ENCODE data around the gene NHSL1.

Gene NHSL1

GRCh38 chr6:138485005-138485545 is 14.2 kb downstream of the NHSL1 start:
- no peaks in the 10 kb centered on the region for H3F3A ChIP-seq (ENCODE audit: insufficient read depth)
- no peaks in the 10 kb centered on the region for H3K9me3 ChIP-seq (ENCODE audit: insufficient read depth, low read length)
- no peak overlapping the region for H2AFZ ChIP-seq (ENCODE audit: low read depth, low read length, severe bottlenecking)
- no peak overlapping the region for H3K9ac ChIP-seq (ENCODE audit: low read length)
- H3K36me3 ChIP-seq (ENCODE audit: low read length), result no peaks in the 10 kb centered on the region
- no peaks in the 10 kb centered on the region for H4K20me1 ChIP-seq (ENCODE audit: low read depth, low read length)
- H3K4me3 ChIP-seq (ENCODE audit: insufficient read depth, low read length, poor library complexity, severe bottlenecking), result no peak overlapping the region
- no peak overlapping the region for H3K27ac ChIP-seq (ENCODE audit: low read depth, low read length)
- H3K27me3 ChIP-seq (ENCODE audit: low read length), result no peaks in the 10 kb centered on the region
- TF ChIP-seq CTCF (IDR thresholded peaks at IDR 0.05; ENCODE audit: insufficient read depth, low read length, poor library complexity, severe bottlenecking) (no peak), EZH2phosphoT487 (conservative IDR thresholded peaks at IDR 0.05; ENCODE audit: low read length) (no peak)
- no peaks in the 10 kb centered on the region for H3K79me2 ChIP-seq (ENCODE audit: insufficient read depth, low read length)
- no peaks in the 10 kb centered on the region for H3K9me2 ChIP-seq (replicated peaks; ENCODE audit: insufficient read depth, low read length)
- H3K4me2 ChIP-seq (ENCODE audit: low read depth, low read length, poor library complexity, severe bottlenecking), result no peak overlapping the region

GRCh38 chr6:138484018-138484731 is 15.1 kb downstream of the NHSL1 start:
- H3K4me2 ChIP-seq (ENCODE audit: low read depth, low read length, poor library complexity, severe bottlenecking), result no peak overlapping the region
- no peak overlapping the region for H2AFZ ChIP-seq (ENCODE audit: low read depth, low read length, severe bottlenecking)
- H3K4me3 ChIP-seq (ENCODE audit: insufficient read depth, low read length, poor library complexity, severe bottlenecking), result no peak overlapping the region
- TF ChIP-seq CTCF (IDR thresholded peaks at IDR 0.05; ENCODE audit: insufficient read depth, low read length, poor library complexity, severe bottlenecking), result no peak
- TF ChIP-seq EZH2phosphoT487 (conservative IDR thresholded peaks at IDR 0.05; ENCODE audit: low read length), result no peak
- no peaks in the 10 kb centered on the region for H3K9me3 ChIP-seq (ENCODE audit: insufficient read depth, low read length)
- H3K36me3 ChIP-seq (ENCODE audit: low read length), result no peaks in the 10 kb centered on the region
- no peaks in the 10 kb centered on the region for H3K27me3 ChIP-seq (ENCODE audit: low read length)
- no peaks in the 10 kb centered on the region for H4K20me1 ChIP-seq (ENCODE audit: low read depth, low read length)
- no peak overlapping the region for H3K27ac ChIP-seq (ENCODE audit: low read depth, low read length)
- no peaks in the 10 kb centered on the region for H3K79me2 ChIP-seq (ENCODE audit: insufficient read depth, low read length)
- no peaks in the 10 kb centered on the region for H3K9me2 ChIP-seq (replicated peaks; ENCODE audit: insufficient read depth, low read length)
- no peaks in the 10 kb centered on the region for H3F3A ChIP-seq (ENCODE audit: insufficient read depth)
- no peak overlapping the region for H3K9ac ChIP-seq (ENCODE audit: low read length)

- Histone ChIP-seq H3F3A (ENCODE audit: insufficient read depth) (no peaks in the 10 kb centered on the region), H3K27me3 (ENCODE audit: low read length) (no peaks in the 10 kb centered on the region), H3K27ac (ENCODE audit: low read depth, low read length) (no peak overlapping the region), H2AFZ (ENCODE audit: low read depth, low read length, severe bottlenecking) (no peak overlapping the region), H3K4me3 (ENCODE audit: insufficient read depth, low read length, poor library complexity, severe bottlenecking) (no peak overlapping the region), H3K4me2 (ENCODE audit: low read depth, low read length, poor library complexity, severe bottlenecking) (no peak overlapping the region), H3K9me2 (replicated peaks; ENCODE audit: insufficient read depth, low read length) (no peaks in the 10 kb centered on the region), H4K20me1 (ENCODE audit: low read depth, low read length) (no peaks in the 10 kb centered on the region), H3K36me3 (ENCODE audit: low read length) (no peaks in the 10 kb centered on the region), H3K9ac (ENCODE audit: low read length) (no peak overlapping the region), H3K9me3 (ENCODE audit: insufficient read depth, low read length) (no peaks in the 10 kb centered on the region), H3K79me2 (ENCODE audit: insufficient read depth, low read length) (no peaks in the 10 kb centered on the region)
- no peak for TF ChIP-seq EZH2phosphoT487 (conservative IDR thresholded peaks at IDR 0.05; ENCODE audit: low read length)
- TF ChIP-seq CTCF (IDR thresholded peaks at IDR 0.05; ENCODE audit: insufficient read depth, low read length, poor library complexity, severe bottlenecking), result no peak
These were observed 16.5 kb downstream of the NHSL1 start for GRCh38 chr6:138482816-138483215.
